Right renal pelvis (tissue), 4 donors: ENCODE data around the gene TMOD2. TPM values are rescaled to one million over a fixed set of nuclear protein-coding genes. Genes with fewer than 3 reads are reported as not detected.
A peak's percentile ranks its signal among the peaks of the same experiment; 100 is the strongest.

Experiments used
- DNase-seq, 4 donors: peaks; one replicate each; pipeline ENCODE4 v3.0.0-alpha.2; 2013; ENCODE audit warnings: low read depth in 4 of 4, low spot score in 3 of 4, missing footprints in 1 of 4
- polyA plus RNA-seq, 4 donors: library from polyadenylated mRNA; unstranded; fragments of 120-200 nt; gene quantifications; one replicate each; pipeline ENCODE4 v1.2.1, GENCODE V29; 2013; ENCODE audit not compliant: insufficient read length in 4 of 4

The TMOD2 gene
- polyA plus RNA-seq, 4 donors, result 3.9 to 5.3 (median 4.7) TPM

DNA sequence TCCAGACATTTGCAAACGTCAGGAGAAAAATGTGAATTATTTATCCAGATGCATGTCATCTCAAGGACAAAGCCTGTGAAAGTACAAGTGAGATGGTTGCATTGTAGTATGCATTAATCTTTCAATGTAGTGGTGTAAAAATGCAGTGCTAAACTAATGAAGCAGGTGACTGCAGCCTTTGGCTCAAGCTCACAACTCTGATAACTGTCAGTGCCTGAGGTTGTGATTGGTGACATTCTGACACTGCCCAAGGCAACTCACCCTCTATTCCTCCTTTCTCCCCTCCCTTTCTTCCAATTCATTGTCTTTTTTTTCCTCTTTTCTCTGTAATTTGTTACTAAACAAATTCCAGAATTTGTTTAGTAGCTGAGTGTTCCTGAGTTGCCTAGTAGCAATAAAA, 58.1 kb downstream of the TMOD2 start:
- no peak for DNase-seq

DNA sequence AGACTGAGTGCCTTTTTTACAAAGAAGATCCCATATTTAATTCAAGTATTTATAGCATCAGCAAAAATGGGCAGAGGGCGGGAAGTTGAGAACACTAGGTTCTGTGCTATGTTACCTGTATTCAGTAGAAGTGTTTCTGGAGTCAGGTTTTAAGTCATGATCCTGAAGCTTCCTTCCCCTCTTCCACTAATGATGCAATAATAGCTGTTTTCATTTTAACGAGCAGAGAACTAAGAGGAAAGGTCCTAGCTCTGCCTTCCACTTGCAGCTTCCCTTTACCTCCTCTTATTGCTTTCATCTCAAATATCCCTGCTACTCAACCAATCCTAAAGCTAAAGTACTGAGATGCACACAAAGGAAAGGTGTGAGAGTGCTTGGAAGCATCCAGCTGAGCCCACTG, 61.2 kb downstream of the TMOD2 start:
- no peak for DNase-seq

DNA sequence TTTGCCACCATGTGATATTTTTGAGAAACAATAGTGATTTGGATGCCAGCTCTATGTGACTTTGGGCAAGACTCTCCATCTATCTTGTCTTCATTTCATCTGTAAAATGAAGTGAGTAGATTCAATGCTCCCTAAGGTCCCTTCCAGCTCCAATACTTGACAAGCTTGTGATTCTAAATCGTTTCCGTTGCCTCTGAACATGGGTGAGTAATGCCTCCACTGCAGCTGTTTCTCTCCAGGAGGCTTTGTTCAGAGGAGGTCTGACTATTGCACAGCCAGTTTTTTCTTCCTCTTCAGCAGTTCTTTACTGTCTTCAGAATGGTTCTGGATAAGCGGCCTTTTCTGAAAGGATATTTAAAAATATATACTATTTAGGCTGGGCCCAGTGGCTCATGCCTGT, 63.2 kb downstream of the TMOD2 start:
- no peak for DNase-seq

GRCh38 chr15:51816611-51817010, 65.2 kb downstream of the TMOD2 start:
- DNase-seq, result no peak

- DNase-seq, result no peak
Observed at GRCh38 chr15:51818150-51818549, 66.8 kb downstream of the TMOD2 start.

- no peak for DNase-seq
Observed at GRCh38 chr15:51825698-51826097, 74.3 kb downstream of the TMOD2 start.

DNA sequence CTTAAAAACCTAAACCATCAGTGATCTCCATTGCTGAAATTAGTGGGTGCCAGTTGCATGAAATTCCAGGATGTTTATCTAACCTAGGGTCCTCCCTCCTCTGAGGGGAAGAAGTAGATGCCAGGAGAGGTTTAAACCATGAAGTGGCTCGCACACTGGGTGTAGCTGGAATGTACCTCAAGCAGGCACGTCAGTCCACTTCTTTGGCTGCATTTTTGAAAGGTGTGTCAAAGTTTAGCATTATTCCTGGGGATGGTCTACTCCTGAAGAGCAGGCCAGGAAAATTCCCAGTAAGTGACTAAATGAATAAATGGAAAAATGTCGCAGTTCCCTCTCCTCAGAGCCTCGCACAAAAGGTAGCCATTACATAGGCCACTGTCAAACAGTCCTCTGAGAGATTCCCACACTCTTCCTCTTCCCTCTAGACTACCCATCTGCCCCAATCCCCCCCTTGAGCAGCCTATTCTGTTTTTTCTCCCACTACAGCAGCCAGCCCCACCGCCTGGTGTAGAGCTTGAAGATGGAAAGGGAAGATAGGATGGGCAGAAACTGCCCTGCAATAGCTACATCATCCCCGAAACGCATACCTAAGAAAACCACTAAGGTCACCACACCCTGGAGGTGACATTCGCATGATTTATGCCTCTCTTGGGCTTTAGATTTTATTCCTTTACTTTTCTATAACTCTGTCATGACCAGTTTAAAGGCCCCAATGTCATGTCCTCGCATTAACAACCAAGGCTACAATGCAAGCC, 77.4 kb downstream of the TMOD2 start:
- DNase-seq, result no peak

- peak; percentile 78 to 89 (median 86) for DNase-seq
Observed at GRCh38 chr15:51829376-51830275, 78.2 kb downstream of the TMOD2 start, which contains the start of gene TMOD3. TSS of gene TMOD3 (plus strand) at chr15:51829653. CDS start at chr15:51862885, 33,232 bp downstream.

DNA sequence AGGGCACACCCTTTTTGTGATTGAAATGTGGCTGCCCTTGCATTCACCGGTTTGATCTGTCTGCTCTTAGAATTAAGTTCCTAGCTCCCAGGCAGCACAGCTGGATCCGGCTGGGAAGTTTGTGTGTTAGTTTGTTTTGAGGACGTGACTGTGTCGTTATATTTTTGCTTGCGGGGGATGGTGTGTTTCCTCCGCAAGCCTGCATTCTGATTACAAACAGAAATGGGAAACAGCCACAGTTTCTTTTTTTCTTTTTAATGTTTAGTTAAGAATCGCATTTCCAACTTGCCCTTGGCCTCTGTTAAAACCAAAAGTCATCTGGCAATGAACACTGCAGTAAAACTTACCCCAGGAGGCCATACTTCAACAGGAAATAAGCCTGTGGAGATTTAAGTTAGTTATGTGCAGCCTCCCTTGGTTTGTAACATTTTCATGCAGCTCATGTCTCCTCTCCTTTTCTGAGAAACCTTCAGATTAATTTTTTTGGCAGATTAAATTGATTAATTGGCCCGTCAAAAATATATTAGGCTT, 78.9 kb downstream of the TMOD2 start:
- peak; percentile 10 to 78 (median 72) for DNase-seq

GRCh38 chr15:51833772-51834171, 82.4 kb downstream of the TMOD2 start:
- DNase-seq, result no peak

DNA sequence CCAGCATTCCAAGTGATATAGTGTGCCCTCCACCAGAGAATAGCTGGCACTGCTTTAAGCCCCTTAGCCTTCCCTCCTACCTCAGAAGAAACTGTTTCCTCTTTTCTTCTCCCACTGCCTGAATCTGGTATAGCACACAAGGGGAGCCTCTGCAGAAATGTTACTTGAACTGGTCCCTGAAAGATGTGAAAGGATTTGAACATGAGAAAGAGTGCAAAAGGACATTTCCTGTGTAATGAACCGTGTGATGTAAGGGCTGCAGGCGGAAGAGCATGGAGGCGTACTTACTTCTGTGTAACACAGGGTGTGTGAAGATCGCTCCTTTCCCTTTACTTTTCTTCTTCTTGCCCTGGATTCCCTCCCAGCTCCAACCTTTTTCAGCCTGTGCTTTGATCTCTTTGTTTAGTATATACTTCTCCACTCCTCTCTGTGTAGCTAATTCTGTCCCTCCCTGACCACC, 86.4 kb downstream of the TMOD2 start:
- DNase-seq, result peak in 2 of 4 donors; percentile 12 to 24

DNA sequence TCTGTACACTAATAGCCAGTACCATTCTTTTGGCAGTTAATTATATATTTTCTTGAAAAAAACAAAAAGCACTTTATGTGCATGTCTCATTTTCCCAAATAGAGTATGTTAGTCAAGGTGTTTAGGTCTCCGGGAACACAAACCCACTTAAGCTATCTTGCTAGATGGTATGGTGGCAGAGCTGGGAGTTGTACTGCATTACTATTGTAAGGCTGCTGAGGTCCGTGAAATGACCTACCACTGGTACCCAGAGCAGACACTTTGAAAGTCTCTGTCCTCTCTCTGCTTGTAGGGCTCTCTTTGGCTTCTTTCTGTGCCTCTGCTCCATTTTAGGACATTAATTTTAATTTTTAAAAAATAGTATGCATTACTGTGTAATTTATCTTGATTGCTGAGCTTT, 86.9 kb downstream of the TMOD2 start:
- DNase-seq, result no peak

DNA sequence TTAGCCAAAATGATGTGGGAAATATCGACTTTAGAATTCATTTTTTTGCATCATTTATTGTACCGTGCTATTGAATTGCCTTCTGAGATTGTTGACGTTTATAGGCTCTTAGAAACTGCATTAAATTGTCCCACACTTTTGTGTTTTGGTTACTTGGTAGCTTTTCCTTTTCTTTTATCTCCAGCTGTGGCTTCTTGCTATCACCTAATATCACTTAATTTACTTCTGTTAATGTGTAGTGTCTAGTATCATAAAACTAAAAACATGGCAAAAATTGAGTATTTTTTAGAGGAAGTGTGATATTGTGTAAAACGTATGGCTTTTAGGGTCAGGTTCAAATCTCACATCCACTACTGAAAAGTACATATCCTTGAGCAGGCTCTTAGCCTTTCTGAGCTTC, 89.3 kb downstream of the TMOD2 start:
- no peak for DNase-seq

DNA sequence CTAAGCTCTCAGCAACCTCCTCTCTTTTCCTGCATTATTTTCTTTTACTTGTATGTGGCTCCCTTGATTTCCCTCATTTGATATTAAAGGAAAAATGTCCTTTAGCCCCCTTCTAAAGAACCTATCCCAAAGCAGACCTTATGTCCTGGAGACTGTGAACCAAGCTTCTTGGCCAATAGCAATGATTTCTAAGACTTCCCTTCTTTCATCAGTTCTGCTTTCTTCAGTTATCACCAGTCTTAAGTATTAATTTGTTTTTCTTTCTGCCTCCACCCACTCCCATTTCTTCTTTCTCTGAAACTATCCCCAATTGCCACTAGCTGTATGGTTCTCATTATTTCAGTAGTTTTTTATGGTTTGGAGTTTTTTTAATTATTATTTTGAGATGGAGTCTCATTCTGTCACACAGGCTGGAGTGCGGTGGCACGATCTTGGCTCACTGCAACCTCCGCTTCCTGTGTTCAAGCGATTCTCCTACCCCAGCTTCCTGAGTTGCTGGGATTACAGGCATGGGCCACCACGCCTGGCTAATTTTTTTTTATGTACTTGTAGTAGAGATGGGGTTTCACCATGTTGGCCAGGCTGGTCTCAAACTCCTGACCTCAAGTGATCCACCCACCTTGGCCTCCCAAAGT, 90.1 kb downstream of the TMOD2 start:
- DNase-seq, result no peak

DNA sequence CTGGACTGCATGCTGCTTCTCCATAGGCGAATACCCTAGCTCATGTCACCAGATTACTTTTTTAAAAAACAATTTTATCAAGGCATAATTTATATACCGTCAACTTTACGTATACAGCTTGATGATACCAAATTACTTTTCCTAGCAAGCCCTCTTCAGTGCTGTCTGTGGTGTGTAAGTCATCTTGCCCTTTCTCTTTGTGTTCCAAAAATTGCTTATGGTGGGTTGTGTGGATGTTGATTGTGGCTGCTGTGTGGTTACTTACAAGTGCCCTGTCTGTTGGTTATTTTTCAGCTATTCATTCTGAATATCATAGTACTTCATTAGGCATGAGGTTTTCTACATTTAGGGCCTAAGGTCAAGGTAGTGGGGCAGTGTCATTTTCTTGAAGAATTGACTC, 90.9 kb downstream of the TMOD2 start:
- DNase-seq, result no peak

- no peak for DNase-seq
Observed at GRCh38 chr15:51842852-51843737, 91.7 kb downstream of the TMOD2 start.

DNA sequence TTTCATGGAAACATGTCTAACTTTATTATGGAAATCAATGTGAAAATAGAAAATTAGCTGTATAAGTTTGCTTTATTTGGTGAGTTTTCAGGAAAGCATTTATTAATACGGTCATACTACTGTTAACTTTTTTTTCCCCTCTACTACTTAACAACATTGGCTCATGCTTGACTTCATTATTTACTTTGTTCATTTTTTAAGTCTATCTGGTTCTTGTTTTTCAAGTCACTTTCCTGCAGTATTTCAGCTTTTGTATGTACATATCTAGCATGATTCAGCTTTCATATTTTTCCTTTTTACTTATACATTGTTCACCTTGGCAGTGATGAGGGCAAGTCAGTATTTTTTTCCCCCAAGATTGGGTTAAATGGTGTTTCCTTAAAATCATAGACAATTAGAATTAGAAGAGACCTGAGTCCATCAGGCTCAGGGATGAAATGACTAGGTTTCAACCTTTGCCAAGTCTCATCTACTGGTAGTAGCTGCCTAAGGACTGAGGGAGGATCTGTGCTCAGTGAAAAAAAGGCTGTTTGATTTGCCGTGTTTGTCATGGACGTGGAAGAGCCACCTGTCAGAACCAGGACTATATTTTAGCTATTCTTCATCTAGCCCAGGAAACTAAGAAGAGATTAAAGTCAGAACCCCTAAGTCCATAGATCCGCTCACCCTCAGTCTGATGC, 93.5 kb downstream of the TMOD2 start:
- DNase-seq, result no peak

GRCh38 chr15:51846066-51846462, 94.7 kb downstream of the TMOD2 start:
- no peak for DNase-seq
